Activated CD4-positive, alpha-beta T cell treated with anti-CD3 and anti-CD28 coated beads, Interleukin-2, amount 50 U/mL, for 24 hours (primary cell): ENCODE data around the gene HRH4.
A peak's percentile ranks its signal among the peaks of the same experiment; 100 is the strongest.

ENCODE experiments used
- DNase-seq, 2 donors: peaks; one replicate each; pipeline ENCODE4 v3.0.0-alpha.2; 2020; ENCODE audit warnings: low read depth in 1 of 2, low spot score in 1 of 2

HRH4 gene

DNA sequence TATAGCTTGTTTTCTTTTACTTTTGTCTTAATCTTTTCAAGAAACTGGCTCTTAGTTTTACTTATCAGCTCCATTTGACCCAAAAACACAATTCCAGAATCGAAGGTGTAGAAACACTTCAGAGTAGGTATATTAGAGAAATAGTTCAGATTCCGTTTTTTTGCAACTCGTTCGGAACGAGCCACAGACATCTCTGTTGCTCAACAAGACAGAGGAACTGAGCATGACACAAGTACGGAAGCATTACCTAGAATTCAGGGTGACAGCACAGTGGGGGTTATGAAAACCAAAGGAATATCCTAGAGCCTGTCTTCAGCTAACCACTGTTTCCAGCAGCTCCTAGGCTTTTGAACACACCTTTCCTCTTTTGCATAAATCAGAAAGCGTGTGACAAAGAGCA lies 5.0 kb downstream of the HRH4 start:
- DNase-seq, result no peak

DNA sequence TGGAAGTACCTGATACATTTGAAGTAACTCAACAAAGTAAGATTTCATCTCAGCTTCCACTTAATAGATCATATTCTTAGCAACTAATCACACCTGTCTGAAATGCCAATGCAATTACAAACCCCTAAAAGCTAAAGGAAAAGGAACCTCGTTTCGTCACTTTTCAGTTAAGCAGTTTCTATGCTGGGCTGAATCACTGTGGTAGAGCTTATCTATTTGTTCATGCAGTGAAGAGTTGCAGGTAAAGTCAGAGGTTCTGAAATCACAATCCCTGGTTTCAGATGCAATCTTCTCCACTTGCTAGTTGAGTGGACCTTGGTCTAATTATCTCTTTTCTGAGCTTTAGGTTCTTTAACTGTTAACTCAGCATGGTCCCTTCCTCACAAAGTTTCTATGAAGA lies 6.3 kb downstream of the HRH4 start:
- DNase-seq, result no peak

DNA sequence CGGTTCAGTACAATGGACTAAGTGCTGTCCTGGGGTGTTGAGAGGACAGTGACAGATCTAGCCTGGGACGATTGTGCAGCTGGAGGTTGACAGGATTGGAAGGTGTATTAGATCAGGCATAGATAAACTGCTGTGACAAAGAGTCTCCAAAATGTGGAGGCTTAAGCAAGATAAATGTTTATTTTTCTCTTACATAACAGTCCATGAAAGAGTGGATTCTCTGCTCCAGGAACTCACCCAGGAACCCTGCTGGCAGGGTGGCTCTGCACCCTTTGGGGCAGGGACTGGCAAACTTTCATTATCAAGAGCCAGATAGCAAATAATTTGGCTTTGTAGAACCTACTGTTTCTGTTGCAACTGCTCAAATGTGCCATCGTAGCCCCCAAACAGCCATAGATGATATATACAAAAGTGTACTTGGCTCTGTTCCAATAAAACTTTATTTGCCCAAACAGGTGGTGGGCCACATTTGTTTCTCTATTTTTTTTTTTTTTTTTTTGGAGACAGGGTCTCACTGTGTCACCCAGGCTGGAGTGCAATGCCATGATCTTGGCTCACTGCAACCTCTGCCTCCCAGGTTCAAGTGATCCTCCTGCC lies 9.7 kb downstream of the HRH4 start:
- no peak for DNase-seq

DNA sequence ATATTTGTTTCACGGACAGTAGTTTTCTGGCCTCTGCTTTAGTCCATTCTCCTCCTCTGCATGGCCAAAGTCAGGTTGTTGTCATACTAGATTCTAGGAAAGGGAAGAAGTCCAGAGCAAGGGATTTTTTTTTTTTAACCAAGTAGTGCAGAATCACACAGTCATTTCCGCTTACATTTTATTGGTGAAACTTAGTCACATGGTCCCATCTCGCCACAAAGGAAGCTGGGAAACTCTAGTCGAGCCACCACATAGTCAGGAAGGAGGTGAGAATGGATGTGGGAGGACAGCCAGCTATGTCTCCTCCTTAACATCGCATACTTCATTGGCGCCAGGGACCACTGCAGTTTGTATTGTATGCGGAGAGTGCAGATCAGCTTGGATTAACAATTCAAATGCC lies 10.4 kb downstream of the HRH4 start:
- no peak for DNase-seq

DNA sequence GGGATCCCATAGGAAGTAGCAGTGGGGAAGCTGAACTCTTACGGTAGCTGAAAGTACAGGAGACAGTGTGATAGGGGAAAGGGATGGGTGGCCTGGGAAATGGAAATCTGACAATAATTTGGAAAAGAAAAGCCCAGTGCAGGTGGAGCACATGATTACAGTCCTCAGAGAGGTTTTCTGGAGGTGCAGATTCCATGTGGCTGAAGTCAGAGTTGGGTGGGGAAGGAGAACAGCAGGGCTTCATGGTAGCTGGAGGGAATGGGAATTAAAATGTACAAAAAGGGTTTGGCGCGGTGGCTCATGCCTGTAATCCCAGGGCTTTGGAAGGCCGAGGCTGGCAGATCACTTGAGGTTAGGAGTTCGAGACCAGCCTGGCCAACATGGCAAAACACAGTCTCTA lies 12.2 kb downstream of the HRH4 start:
- DNase-seq, result no peak

DNA sequence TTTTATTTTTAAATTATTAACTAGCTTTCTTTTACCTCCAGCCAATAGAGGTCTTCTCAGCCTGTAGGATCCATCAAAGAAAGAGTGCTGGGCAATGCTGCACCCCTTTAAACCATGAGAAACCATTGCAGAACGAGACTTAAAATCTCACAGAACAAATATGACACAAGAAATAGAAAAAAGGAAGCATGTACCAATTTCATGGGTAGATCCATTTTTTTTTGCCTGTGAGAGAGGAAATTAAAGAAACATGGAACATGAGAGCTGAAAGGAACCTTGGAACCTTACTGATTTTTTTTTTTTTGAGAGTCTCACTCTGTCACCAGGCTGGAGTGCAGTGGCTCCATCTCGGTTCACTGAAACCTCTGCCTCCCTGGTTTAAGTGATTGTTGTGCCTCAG lies 14.0 kb downstream of the HRH4 start:
- DNase-seq, result no peak

DNA sequence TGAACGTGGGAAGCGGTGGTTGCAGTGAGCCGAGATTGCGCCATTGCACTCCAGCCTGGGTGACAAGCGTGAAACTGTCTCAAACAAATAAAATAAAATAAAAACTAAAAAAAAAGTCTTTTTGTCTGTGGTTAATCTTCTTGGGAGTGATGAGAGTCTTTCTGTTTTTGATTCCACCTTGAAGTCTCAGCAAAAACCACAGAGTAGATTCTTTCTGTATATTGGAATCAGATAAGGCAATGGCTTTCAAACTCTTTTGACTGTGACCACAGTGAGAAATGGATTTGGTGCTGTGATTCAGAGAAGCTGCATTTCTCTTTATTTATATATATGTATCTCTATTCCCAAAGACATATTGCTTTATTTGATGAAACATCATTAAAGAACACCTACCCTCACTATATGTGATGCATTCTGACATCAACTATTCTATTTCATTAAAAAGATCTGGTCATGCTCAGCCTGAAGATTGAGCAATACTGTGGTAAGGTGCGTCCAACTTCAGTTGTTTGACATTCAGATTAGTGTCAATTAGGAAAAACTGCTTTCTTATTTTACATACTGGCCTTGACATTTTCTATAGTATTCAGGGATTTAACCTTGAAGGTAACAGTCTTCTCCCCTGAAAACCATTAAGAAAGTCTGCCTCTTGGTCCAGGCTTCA lies 15.6 kb downstream of the HRH4 start:
- DNase-seq, result no peak

DNA sequence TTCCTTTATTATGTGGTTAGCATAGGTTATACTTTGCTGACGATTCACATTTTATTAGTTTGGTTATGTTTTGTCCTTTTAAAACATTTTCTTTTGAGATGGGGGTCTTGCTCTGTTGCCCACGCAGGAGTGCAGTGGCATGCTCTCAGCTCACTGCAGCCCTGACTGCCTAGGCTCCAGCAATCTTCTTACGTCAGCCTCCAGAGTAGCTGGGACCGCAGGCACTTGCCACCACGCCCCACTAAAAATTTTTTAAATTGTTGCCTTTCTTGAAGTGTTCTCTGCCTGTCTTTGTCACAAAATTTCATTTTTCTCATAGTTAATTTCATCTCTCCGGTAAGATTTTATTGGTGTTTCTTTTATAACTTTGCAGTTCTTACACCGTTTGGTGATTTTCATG lies 18.9 kb downstream of the HRH4 start:
- no peak for DNase-seq

DNA sequence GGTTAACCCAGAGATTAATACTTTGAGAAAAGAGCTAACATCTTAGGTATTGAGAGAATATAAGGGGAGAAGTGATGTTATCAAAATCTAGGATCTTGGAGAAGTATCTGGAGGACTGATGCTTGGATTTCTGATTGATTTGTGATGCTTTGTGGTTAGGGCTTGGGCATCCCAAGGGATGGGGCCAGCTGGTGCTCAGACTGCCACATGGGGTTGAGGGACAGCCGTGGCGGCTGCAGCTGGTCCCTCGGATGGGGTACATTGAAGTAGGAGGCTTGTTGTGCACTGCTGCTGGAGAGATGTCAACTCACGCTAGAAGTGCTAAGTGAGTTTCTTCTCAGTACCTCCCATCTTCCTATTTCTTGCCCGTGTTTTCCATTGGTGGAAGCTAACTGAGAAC lies 22.4 kb downstream of the HRH4 start:
- no peak for DNase-seq

DNA sequence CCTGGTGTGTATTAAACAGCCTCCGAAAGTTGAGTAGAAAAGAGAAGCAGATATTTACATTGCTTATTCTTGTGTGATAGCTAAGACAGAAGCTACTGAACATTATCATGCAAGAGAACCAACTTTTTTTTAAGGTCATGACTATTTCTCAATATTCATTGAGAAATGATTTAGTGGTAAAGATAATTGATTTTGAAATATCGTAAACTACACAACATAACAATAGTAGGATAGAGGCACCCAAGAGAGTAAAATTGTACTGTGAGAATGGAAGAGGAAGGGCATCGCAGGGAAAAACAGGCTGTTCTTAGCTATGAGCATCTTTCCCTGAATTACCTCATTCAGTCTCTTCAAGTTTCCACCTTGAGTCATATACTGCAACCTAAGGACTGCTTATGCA lies 25.2 kb downstream of the HRH4 start:
- no peak for DNase-seq

DNA sequence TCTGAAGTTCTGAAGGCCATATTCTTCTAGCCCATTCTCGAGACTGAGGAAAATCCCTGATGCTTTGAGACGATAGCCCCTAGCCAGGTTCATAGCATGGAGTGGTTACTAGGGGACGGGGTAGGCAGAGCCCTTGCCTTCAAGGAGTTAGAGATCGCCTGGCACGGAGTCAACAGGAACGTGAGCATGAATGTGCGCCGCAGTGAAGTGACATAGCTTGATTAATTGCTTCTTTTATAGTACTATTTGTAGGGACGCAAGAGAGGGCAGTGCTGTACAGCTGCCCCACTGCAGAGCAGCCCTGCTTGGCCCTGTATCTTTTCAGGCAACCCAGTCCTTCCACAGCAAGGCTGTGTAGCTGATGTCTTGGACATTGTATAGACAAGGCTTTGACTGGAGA lies 26.2 kb downstream of the HRH4 start:
- no peak for DNase-seq

DNA sequence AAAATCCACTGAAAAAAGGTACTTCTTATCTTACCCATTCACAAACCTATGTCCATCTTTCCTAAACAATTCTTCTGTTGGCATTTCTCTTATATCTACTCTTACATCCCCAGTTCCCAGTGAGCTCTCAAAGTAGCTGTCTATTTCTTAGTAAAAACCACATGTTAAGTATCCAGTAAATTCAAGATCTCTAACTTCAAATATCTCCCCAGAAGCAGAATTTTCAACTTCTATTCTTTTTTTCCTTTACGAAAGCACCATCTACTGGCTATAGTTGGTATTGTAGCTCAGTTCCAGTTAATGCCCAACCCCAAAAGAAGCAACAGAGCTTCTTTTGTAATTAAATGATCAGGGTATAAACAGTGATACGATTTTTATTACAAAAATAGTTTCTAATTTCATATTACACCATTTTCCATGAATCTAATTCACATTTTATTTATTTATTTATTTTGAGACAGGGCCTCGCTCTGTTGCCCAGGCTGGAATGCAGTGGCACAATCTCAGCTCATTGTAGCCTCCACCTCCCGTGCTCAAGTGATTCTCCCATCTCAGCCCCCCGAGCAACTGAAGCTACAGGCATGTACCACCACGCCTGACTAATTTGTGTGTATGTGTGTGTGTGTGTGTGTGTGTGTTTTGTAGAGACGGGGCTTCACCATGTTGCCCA lies 28.5 kb downstream of the HRH4 start:
- DNase-seq, result peak in 1 of 2 donors; percentile 21

DNA sequence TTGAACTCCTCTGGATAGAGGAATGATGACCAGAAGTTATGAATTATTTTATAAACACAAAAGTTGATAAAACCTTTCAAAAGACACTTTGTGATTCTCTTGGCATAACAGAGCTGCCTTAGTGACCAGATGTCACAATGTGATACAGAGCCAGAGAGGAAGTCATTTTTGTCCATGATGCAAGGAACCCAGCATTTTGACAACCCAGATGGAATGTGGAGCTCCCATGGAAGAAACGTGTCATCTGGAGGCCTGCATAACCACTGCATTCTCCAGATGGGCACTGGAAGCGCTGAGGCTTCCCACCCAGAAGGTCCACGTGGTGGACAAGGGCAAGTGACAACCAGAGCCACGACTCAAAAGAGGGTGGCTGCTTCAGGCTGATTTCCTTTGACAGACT lies 30.1 kb downstream of the HRH4 start:
- no peak for DNase-seq

DNA sequence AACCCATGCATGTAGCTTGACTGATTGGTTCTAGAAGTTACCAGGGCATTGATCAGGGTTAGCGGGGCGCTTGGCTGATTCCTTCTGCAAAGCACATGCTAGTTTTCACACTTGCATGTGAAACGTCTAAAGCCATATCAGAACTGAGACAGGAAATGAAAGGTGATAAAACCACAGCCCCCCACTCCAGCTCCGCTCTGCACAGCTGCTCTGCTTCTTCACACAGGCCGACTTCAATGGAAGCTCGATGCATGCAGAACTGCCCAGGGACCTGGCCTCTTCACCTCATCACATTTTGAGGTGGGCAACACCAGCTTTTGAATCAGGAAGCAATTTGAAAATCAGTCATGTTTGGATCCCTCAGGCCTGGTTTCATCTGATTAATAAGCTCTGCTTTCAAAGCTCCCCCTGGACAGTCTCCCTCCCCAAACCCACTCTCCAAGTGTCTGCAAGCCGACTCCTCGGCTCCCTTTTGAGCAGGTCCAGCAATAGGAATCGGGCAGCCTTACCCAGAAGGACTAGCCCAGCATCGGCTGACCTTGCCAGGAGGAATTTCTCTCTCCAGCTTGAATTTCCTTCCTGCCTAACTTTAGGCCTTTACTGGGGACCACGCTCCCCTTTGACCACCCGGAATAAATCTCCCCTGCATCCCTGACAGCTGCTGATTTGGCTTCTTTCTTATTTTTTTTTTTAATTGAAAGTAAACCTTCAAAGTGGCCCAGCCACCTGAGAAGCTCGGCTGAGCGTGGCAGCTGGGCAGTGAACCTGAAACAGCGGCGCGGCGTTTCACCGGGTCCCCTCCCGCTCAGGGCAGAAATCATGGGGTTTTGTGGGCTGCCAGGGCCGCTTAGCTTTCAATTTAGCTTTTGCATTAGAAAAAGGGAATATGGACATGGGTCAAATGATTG lies 31.7 kb downstream of the HRH4 start:
- DNase-seq, result no peak

DNA sequence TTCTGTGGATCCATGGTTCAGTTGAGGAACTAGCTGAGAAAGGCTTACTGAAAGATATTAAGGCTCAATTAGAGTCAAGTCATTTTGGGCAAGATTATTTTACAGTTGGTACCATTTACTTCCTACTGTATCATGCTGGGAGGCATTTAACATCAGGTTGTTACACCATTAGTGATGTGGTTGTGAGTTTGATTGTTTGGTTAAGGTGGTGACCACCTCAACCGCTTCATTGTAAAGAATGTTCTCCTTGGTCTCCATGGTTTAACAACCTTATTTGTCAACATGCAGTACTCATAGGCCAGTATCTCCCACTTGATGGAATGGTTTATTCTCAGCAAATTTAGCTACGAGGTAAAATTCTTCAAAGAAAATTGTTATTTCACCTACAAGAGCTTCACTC lies 34.1 kb downstream of the HRH4 start:
- no peak for DNase-seq

DNA sequence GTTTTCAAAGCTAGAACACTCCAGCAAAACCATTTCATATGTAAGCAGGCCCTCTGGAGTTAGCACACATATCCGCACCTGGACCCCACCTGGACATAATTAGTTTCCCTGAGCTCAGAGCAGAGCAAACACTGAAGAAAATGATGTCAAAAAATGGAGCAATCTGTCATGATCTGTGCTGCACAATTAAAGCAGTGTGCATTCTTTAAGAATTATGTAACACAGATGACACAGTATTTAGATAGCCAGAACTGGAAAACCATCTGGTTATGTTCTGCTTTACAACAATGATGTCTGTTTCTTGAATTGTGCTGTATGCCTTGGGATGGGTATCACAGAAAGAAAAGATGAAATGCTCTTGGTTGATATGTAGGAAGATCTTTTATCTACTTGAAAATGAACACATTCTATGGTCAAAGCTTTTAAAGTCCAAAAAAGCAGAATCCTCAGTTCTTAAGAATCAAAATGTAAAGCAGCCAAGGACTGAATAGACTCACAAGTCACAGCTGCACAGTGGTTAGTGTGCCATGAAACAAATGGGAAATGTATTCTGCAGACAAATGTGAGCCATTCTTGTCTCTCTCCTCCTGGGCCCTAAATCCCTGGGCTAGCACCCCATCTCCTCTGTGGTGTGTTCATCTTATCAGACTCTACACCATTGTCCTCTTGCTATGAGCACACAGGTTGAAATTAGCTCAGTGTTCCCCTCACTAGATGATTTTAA lies 36.8 kb downstream of the HRH4 start:
- DNase-seq, result no peak

DNA sequence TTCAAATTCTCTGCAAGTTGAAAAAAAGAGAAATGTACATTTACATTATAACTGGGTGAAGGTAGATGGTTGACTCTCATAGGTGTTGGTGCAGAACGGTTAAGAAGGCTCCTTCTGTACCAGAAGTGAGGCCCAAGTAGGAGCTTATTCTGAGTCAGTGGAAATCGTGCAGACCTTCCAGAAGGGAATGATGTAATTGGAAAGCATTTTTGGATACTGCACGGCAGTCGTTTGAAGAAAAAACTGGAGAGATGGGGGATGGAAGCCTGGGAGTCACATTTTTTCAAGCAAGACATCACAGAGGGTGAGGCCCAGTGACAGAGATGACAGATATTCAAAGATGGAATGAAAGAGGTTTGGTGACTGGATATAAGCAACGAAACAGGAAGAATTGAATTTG lies 39.4 kb downstream of the HRH4 start:
- DNase-seq, result no peak

DNA sequence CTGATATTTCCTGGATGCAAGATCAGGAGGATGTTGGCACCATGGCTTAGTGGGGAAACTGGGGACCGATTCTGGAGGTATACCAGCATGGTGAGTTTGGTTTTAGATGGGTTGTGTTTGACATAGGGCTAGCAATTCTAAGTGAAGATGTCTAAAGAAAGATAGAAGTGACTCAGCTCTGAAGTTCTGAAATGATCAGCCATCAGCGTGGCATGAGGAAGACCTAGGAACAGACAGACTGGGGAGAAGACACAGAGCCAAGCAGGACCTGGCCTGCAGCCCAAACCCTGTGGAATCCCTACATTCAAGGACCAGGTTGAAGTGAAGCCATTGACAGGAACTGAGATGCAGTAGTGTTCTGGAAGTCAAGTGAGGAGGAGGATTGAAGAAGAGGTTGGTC lies 39.8 kb downstream of the HRH4 start:
- no peak for DNase-seq

DNA sequence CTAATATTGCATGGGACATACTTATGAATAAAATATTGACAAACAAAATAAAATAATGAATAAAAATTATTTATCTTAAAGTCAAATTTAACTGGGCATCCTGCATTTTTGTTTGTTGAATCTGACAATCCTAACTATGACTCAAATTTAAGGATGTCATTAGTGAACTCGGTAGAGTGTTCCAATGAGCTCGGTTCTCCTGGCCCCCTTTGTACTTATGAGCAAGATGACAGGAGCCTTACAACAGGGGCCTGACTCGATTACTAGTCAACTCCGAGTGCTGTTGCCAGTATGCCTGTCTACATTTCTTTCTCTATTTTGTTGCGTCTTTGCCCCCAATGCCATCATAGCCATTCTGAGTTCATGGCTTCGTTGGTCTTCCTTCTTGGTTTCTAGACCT lies 40.3 kb downstream of the HRH4 start:
- no peak for DNase-seq

DNA sequence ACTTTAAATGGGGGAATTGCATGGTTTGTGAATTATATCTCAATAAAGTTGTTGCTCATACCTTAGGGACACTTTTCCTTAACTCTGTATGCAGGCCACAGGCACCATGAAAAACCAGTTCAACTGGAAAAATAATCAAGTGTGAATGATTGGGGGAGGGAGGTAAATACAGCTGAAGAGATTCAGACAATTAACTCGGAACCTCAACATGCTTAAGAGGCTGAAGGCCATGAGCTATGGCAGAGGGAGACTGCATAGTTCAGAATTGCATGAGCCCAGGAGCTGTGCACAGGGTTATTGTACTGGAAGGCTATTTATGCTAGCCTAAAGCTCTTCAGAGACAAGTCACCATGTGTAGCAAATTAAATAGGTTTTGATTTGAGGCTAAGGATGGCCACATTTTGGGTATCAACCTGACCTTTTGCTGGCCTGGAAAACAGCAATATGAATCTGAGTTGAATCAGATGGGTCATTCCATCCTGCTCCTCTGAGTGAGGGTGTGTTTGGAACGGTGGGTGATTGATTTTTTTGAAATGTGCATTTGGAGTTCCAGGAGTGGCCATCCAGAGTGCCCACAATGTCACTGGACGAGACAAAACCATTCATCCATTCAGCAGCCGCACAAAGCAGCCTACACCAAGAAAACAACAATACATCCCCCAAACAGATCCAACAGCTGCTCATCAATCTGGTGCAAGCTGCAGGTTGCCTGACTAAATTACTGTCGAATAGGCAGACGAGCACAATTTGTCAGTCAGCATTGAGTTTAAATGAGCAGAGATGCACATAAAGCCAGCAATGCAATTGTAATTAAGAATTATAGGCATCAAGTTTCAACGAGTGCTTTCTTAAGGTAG lies 42.5 kb downstream of the HRH4 start:
- DNase-seq, result no peak
